Measurements from ENCODE around the gene CAMTA1.
"Not testable (repeated sequence)": the region's sequence is repeated elsewhere in the genome, so short reads cannot be mapped to it uniquely, and the experiment has no call there.

DNA sequence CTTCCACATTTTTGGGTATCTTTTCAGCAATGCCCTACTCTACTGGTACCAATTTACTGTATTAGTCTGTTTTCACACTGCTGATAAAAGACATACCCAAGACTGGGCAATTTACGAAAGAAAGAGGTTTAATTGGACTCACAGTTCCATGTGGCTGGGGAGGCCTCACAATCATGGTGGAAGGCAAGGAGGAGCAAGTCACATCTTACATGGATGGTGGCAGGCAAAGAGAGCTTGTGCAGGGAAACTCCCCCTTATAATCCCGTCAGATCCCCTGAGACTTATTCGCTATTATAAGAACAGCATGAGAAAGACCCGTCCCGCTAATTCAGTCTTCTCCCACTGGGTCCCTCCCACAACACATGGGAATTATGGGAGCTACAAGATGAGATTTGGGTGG is 136.3 kb downstream of the CAMTA1 start:
- not testable (repeated sequence) for TF ChIP-seq POLR2AphosphoS5 (IDR thresholded peaks at IDR 0.05); CTCF (IDR thresholded peaks at IDR 0.05; ENCODE audit: poor library complexity, severe bottlenecking); TAF1 (IDR thresholded peaks at IDR 0.05; ENCODE audit: low read depth); EZH2 (IDR thresholded peaks at IDR 0.05; ENCODE audit: borderline replicate concordance, insufficient read depth, low read length, poor library complexity, severe bottlenecking)

Measured in neural cell (in vitro differentiated cells).